ENCODE data around the gene AUTS2.

DNA sequence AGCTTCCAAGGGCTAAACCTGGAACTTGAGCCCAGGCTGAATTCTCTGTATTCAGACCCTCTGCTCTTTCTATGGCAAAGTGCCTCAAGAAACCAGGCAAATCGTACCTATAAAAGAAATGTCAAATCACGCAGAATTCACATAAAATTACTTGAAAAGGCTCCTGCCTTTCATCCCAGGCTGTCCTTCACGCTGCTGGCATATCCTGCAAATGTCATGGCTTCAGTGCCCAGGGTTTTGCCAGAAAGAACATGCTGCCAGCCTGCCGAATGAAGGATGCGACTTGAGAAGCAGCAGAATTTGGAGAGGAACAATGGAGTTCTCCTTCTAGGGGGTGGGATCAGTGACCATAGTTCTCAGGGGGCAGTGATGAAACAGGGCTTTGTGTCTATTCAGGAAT, 931.2 kb downstream of the AUTS2 start:
- TF ChIP-seq, protein P1, sequence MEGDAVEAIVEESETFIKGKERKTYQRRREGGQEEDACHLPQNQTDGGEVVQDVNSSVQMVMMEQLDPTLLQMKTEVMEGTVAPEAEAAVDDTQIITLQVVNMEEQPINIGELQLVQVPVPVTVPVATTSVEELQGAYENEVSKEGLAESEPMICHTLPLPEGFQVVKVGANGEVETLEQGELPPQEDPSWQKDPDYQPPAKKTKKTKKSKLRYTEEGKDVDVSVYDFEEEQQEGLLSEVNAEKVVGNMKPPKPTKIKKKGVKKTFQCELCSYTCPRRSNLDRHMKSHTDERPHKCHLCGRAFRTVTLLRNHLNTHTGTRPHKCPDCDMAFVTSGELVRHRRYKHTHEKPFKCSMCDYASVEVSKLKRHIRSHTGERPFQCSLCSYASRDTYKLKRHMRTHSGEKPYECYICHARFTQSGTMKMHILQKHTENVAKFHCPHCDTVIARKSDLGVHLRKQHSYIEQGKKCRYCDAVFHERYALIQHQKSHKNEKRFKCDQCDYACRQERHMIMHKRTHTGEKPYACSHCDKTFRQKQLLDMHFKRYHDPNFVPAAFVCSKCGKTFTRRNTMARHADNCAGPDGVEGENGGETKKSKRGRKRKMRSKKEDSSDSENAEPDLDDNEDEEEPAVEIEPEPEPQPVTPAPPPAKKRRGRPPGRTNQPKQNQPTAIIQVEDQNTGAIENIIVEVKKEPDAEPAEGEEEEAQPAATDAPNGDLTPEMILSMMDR (IDR thresholded peaks at IDR 0.05; ENCODE audit: insufficient read depth, low read length) = no peak
- no peak for TF ChIP-seq REST (IDR thresholded peaks at IDR 0.05; ENCODE audit: insufficient replicate concordance, low read depth)

Data from HL-60 (cell line).